IMR-90 (cell line): ENCODE data around the gene FGGY. TPM values are rescaled to one million over a fixed set of nuclear protein-coding genes. Genes with fewer than 3 reads are reported as not detected.

Experiments
- ATAC-seq: fragments of 200-7000 bp; cut with Tn5 transposase; 2 replicates; pipeline ENCODE4 v1.9.1; 2020; ENCODE audit warnings: low read depth, mild to moderate bottlenecking, moderate library complexity
- BruUV-seq: library from RNA; stranded (reverse); fragments of 400-500 nt; replicated peaks from 2 replicates; lab custom pipeline; 2021; lab: Mats Ljungman, UMichigan
- CTCF ChIA-PET: fragments of 300-600 bp; formaldehyde crosslinking; extraction: SDS; loops from one replicate; lab custom pipeline; 2021; ENCODE audit warnings: antibody characterized with exemption; lab: Yijun Ruan, JAX
- POLR2A ChIA-PET: fragments of 300-600 bp; sonication (Branson Sonifier 250); formaldehyde crosslinking; loops from one replicate; lab custom pipeline; 2022; ENCODE audit warnings: antibody characterized with exemption; ENCODE audit not compliant: unreplicated experiment; lab: Charles Lee
- DNase-seq: peaks from one replicate; pipeline ENCODE4 v3.0.0; 2013
- H2AFZ ChIP-seq: replicated peaks from 2 replicates; pipeline ENCODE3; 2013; ENCODE audit warnings: low read length, mild to moderate bottlenecking; ENCODE audit not compliant: poor library complexity
- H2AK5ac ChIP-seq: 2 replicates; pipeline ENCODE4 v1.6.1; 2013; ENCODE audit warnings: low read depth, low read length, inconsistent platforms
- H2AK9ac ChIP-seq: replicated peaks from 2 replicates; pipeline ENCODE3; 2013; ENCODE audit warnings: mild to moderate bottlenecking, low read depth, low read length, moderate library complexity; ENCODE audit not compliant: poor library complexity
- H2BK120ac ChIP-seq: 2 replicates; pipeline ENCODE4 v1.6.1; 2013; ENCODE audit warnings: low read depth, low read length, inconsistent platforms
- H2BK15ac ChIP-seq: 3 replicates; pipeline ENCODE4 v1.6.1; 2013; ENCODE audit warnings: low read depth, low read length, inconsistent platforms
- H2BK20ac ChIP-seq: 2 replicates; pipeline ENCODE4 v1.6.1; 2013; ENCODE audit warnings: low read depth, mild to moderate bottlenecking, inconsistent platforms, low read length, moderate library complexity
- H2BK5ac ChIP-seq: 2 replicates; pipeline ENCODE4 v1.6.1; 2013; ENCODE audit warnings: mild to moderate bottlenecking, low read depth, low read length, inconsistent platforms; ENCODE audit not compliant: poor library complexity, severe bottlenecking
- H3K14ac ChIP-seq: replicated peaks from 2 replicates; pipeline ENCODE4 v1.6.1; 2013; ENCODE audit warnings: low read depth, low read length, inconsistent platforms
- H3K18ac ChIP-seq: 2 replicates; pipeline ENCODE4 v1.6.1; 2013; ENCODE audit warnings: low read depth, low read length, control low read depth
- H3K23ac ChIP-seq: 2 replicates; pipeline ENCODE4 v1.6.1; 2013; ENCODE audit warnings: low read depth, low read length, inconsistent platforms
- H3K27ac ChIP-seq: 2 replicates; pipeline ENCODE4 v1.5.1; 2013; ENCODE audit warnings: mild to moderate bottlenecking, control low read depth, low read length; ENCODE audit not compliant: insufficient read depth
- H3K27me3 ChIP-seq: 2 replicates; pipeline ENCODE4 v1.6.1; 2013; ENCODE audit warnings: low read length; ENCODE audit not compliant: control insufficient read depth, insufficient read depth
- H3K36me3 ChIP-seq: 2 replicates; pipeline ENCODE4 v1.6.1; 2013; ENCODE audit warnings: low read length, mixed read lengths; ENCODE audit not compliant: control insufficient read depth, insufficient read depth
- H3K4ac ChIP-seq: 2 replicates; pipeline ENCODE4 v1.6.1; 2013; ENCODE audit warnings: low read depth, low read length, inconsistent platforms
- H3K4me1 ChIP-seq: 2 replicates; pipeline ENCODE4 v1.6.1; 2013; ENCODE audit warnings: low read length, mixed read lengths; ENCODE audit not compliant: control insufficient read depth, insufficient read depth
- H3K4me2 ChIP-seq: 2 replicates; pipeline ENCODE4 v1.6.1; 2013; ENCODE audit warnings: low read depth, mild to moderate bottlenecking, control low read depth, low read length, moderate library complexity
- H3K4me3 ChIP-seq: 2 replicates; pipeline ENCODE4 v1.5.1; 2013; ENCODE audit warnings: low read depth, mild to moderate bottlenecking, control low read depth, low read length, moderate library complexity; ENCODE audit not compliant: insufficient read depth
- H3K56ac ChIP-seq: 2 replicates; pipeline ENCODE4 v1.6.1; 2013; ENCODE audit warnings: low read length, inconsistent platforms; ENCODE audit not compliant: insufficient read depth; ENCODE audit errors: extremely low read depth
- H3K79me1 ChIP-seq, 2 experiments: 2 replicates each; pipeline ENCODE4 v1.6.1; 2013; ENCODE audit warnings: low read length in 2 of 2, inconsistent platforms in 1 of 2, low read depth in 1 of 2
- H3K9ac ChIP-seq: 2 replicates; pipeline ENCODE4 v1.6.1; 2013; ENCODE audit warnings: low read depth, low read length, control low read depth
- H3K9me1 ChIP-seq: 2 replicates; pipeline ENCODE4 v1.6.1; 2013; ENCODE audit warnings: low read length, inconsistent platforms; ENCODE audit not compliant: insufficient read depth
- H3K9me3 ChIP-seq: 2 replicates; pipeline ENCODE4 v1.6.1; 2013; ENCODE audit warnings: low read length; ENCODE audit not compliant: control insufficient read depth, insufficient read depth
- H4K20me1 ChIP-seq: 2 replicates; pipeline ENCODE4 v1.6.1; 2013; ENCODE audit warnings: low read length, inconsistent platforms; ENCODE audit not compliant: insufficient read depth
- H4K5ac ChIP-seq: 2 replicates; pipeline ENCODE4 v1.6.1; 2013; ENCODE audit warnings: mild to moderate bottlenecking, low read depth, low read length, control low read depth
- H4K8ac ChIP-seq, 2 experiments: 2 replicates each; pipeline ENCODE4 v1.6.1; 2013; ENCODE audit warnings: low read depth in 2 of 2, low read length in 2 of 2, control low read depth in 1 of 2, inconsistent platforms in 1 of 2
- H4K91ac ChIP-seq: 2 replicates; pipeline ENCODE4 v1.6.1; 2013; ENCODE audit warnings: low read depth, low read length, inconsistent platforms; ENCODE audit not compliant: insufficient read depth
- BHLHE40 ChIP-seq: fragments of 150-350 bp; IDR thresholded peaks from 2 replicates; pipeline ENCODE4 v1.6.1; 2016; ENCODE audit warnings: mild to moderate bottlenecking, low read depth, low read length
- CHD1 ChIP-seq: IDR thresholded peaks from 2 replicates; pipeline ENCODE4 v1.6.1; 2012; ENCODE audit warnings: low read depth, low read length, improper control_type of control experiment
- CTCF ChIP-seq: conservative IDR thresholded peaks from 2 replicates; pipeline ENCODE4 v1.5.1; 2012; ENCODE audit warnings: mild to moderate bottlenecking, low read depth, low read length, improper control_type of control experiment
- FOS ChIP-seq: fragments of 150-350 bp; IDR thresholded peaks from 2 replicates; pipeline ENCODE4 v1.6.1; 2016; ENCODE audit warnings: low read depth, low read length
- MAZ ChIP-seq: IDR thresholded peaks from 2 replicates; pipeline ENCODE4 v1.6.1; 2012; ENCODE audit warnings: low read depth, mild to moderate bottlenecking, low read length, improper control_type of control experiment, moderate library complexity, borderline replicate concordance
- MXI1 ChIP-seq: IDR thresholded peaks from 2 replicates; pipeline ENCODE4 v1.6.1; 2012; ENCODE audit warnings: low read depth, mild to moderate bottlenecking, low read length, moderate library complexity, borderline replicate concordance
- POLR2A ChIP-seq: IDR thresholded peaks from 2 replicates; pipeline ENCODE4 v1.6.1; 2012; ENCODE audit warnings: mild to moderate bottlenecking, low read depth, low read length
- RCOR1 ChIP-seq: IDR thresholded peaks from 2 replicates; pipeline ENCODE4 v1.6.1; 2012; ENCODE audit warnings: mild to moderate bottlenecking, low read length, improper control_type of control experiment; ENCODE audit not compliant: insufficient replicate concordance
- SMC3 ChIP-seq: fragments of 150-350 bp; IDR thresholded peaks from 2 replicates; pipeline ENCODE4 v1.6.1; 2016; ENCODE audit warnings: low read depth, mild to moderate bottlenecking, antibody characterized with exemption, low read length, moderate library complexity
- USF2 ChIP-seq: fragments of 150-350 bp; IDR thresholded peaks from 2 replicates; pipeline ENCODE4 v1.6.1; 2017; ENCODE audit warnings: mild to moderate bottlenecking, antibody characterized with exemption, low read length, low read depth
- WGBS, 2 experiments: methylation state at CpG; one replicate each; pipeline versions ENCODE4 v1.1.5 to v1.1.7; 2013; ENCODE audit warnings: missing lambda C conversion rate in 2 of 2; ENCODE audit not compliant: insufficient read length in 1 of 2; ENCODE audit errors: extremely low coverage in 2 of 2; 5-methylcytosine and 5-hydroxymethylcytosine counted together
- dilution Hi-C: fragments of 300-500 bp; cut with HindIII; formaldehyde crosslinking; loops from one replicate; pipeline ENCODE4 v1.14.3; 2018; ENCODE audit warnings: low sequenced_read_pairs; ENCODE audit not compliant: unreplicated experiment
- in situ Hi-C: fragments of 300-500 bp; cut with MboI; formaldehyde crosslinking; loops from 3 replicates; pipeline ENCODE4 v1.14.3; 2019; ENCODE audit warnings: low sequenced_read_pairs, inconsistent platforms, mixed read lengths
- intact Hi-C: fragments of 100-400 bp; cut with micrococcal nuclease; formaldehyde crosslinking; loops from 2 replicates; pipeline ENCODE4 v1.10.0; 2022
- polyA plus RNA-seq, 3 experiments: library from polyadenylated mRNA; depleted of rRNA; stranded (reverse); fragments of >200 nt; gene quantifications; 2 replicates each; pipeline ENCODE4 v1.2.3, GENCODE V29; 2012; ENCODE audit warnings: low replicate concordance in 1 of 3
- total RNA-seq: library from RNA; depleted of rRNA; stranded (reverse); fragments of >200 nt; gene quantifications from 2 replicates; pipeline ENCODE4 v1.2.3, GENCODE V29; 2012

The FGGY gene
- total and polyA plus RNA-seq, 2 of the 4 experiments (the other 2 are of a cell fraction), result 5.6 to 14.0 TPM

- H2BK15ac ChIP-seq, result no peak overlapping the region
- CTCF ChIA-PET, result interaction anchor here (1.5 kb wide), 1 partner anchor 80 kb away, joined by 3 read pairs; no protein-coding TSS in a partner anchor
- no TSS peak for BruUV-seq
- H3K9me3 ChIP-seq, result peaks cover 12% of the 10 kb centered on the region
- no peaks in the 10 kb centered on the region for H3K79me1 ChIP-seq
- no peak overlapping the region for H3K18ac ChIP-seq
- no peak overlapping the region for H2BK120ac ChIP-seq
- H3K56ac ChIP-seq, result no peak overlapping the region
- H2BK5ac ChIP-seq, result no peak overlapping the region
- H3K4me1 ChIP-seq, result no peaks in the 10 kb centered on the region
- H2AFZ ChIP-seq, result no peak overlapping the region
- H3K27me3 ChIP-seq, result no peaks in the 10 kb centered on the region
- no peak overlapping the region for H3K4me3 ChIP-seq
- H2BK20ac ChIP-seq, result no peak overlapping the region
- no peak overlapping the region for H3K4ac ChIP-seq
- intact Hi-C loops, result loop anchor here (5.0 kb wide), 2 partner anchors 39 to 79 kb away; no protein-coding TSS in a partner anchor
- no peak overlapping the region for H3K27ac ChIP-seq
- DNase-seq (no peak), ATAC-seq (no peak)
- TF ChIP-seq MXI1, result no peak
- no peak for TF ChIP-seq FOS
- TF ChIP-seq CTCF, result no peak
- TF ChIP-seq MAZ, result no peak
- no peak for TF ChIP-seq USF2
- TF ChIP-seq CHD1, result no peak
- TF ChIP-seq BHLHE40, result no peak
- no peak for TF ChIP-seq RCOR1
- TF ChIP-seq POLR2A, result no peak
- no peak for TF ChIP-seq SMC3
- H3K36me3 ChIP-seq, result no peaks in the 10 kb centered on the region
- no peak overlapping the region for H2AK5ac ChIP-seq
- in situ Hi-C loops, result no loop called here
- H4K20me1 ChIP-seq, result no peaks in the 10 kb centered on the region
- no peak overlapping the region for H4K5ac ChIP-seq
- H3K4me2 ChIP-seq, result no peak overlapping the region
- H4K91ac ChIP-seq, result no peak overlapping the region
- no peak overlapping the region for H3K9ac ChIP-seq
- H3K23ac ChIP-seq, result no peak overlapping the region
- H3K9me1 ChIP-seq, result no peaks in the 10 kb centered on the region
- no peak overlapping the region for H3K14ac ChIP-seq
- H4K8ac ChIP-seq, result no peak overlapping the region
- POLR2A ChIA-PET, result no interaction called here
- no CpG with 5 or more reads among the region's 2 CpGs for WGBS, 2 experiments
- no peak overlapping the region for H2AK9ac ChIP-seq
- dilution Hi-C loops, result no loop called here
These were observed 379.0 kb downstream of the FGGY start for GRCh38 chr1:59675936-59676335.
